H1 (cell line): ENCODE measurements around the gene CNOT3. TPM values are rescaled to one million over a fixed set of nuclear protein-coding genes. Genes with fewer than 3 reads are reported as not detected.

Source experiments
- CHD7 ChIP-seq: fragments of 300-600 bp; sonication (generic); IDR thresholded peaks from 2 replicates; pipeline ENCODE4 v1.7.1; 2012; ENCODE audit warnings: low read length, moderate library complexity, mild to moderate bottlenecking, inconsistent platforms; ENCODE audit not compliant: insufficient replicate concordance
- CREB1 ChIP-seq: IDR thresholded peaks from 2 replicates; pipeline ENCODE4 v1.6.1; 2012; ENCODE audit warnings: inconsistent platforms
- POLR2A ChIP-seq, 2 experiments: IDR thresholded peaks; 1 replicate in 1 of 2; 2 replicates in 1 of 2; pipeline ENCODE4 v1.6.1; 2011; ENCODE audit warnings: low read depth in 2 of 2, low read length in 2 of 2, mild to moderate bottlenecking in 2 of 2; ENCODE audit errors: control extremely low read depth in 1 of 2
- TCF12 ChIP-seq: IDR thresholded peaks from 2 replicates; pipeline ENCODE4 v1.6.1; 2011; ENCODE audit warnings: low read depth, mild to moderate bottlenecking, low read length
- polyA plus RNA-seq, 7 experiments: library from polyadenylated mRNA; depleted of rRNA in 3 of 7; stranded (reverse) in 5 of 7; unstranded in 2 of 7; fragments of >200 nt in 5 of 7; fragments of 200-250 nt in 2 of 7; gene quantifications; 1 replicate in 5 of 7; 2 replicates in 1 of 7; 4 replicates in 1 of 7; pipeline versions ENCODE4 v1.2.1 to v1.2.3, GENCODE V29; 2011 to 2013; ENCODE audit warnings: missing spikeins in 2 of 7, mixed read lengths in 2 of 7
- total RNA-seq: library from RNA; stranded (reverse); fragmentation: NEBNext Ultra II Directional; extraction: Animal tissue kit (Norgen Biotek cat#: 25700); gene quantifications from 2 replicates; pipeline ENCODE4 v1.2.1, GENCODE V29; 2021

CNOT3 gene
- total and polyA plus RNA-seq, 2 of the 8 experiments (the other 6 are each of a cell fraction or from before 2014, with no cell fraction given): 21.2 to 86.4 TPM

- no peak for TF ChIP-seq CHD7
- no peak for TF ChIP-seq CREB1
- TF ChIP-seq TCF12: no peak
- no peak for TF ChIP-seq POLR2A (IDR thresholded peaks at IDR 0.05; ENCODE audit: control extremely low read depth in 1 of 2, low read depth in 2 of 2, low read length in 2 of 2)
Measured at GRCh38 chr19:54107876-54108490, 29.6 kb upstream of the CNOT3 start (continued).
